Kidney epithelial cell (primary cell): Measurements from ENCODE around the gene FABP1. TPM values are rescaled to one million over a fixed set of nuclear protein-coding genes. Genes with fewer than 3 reads are reported as not detected.

Source experiments
- DNase-seq: peaks from one replicate; pipeline ENCODE4 v3.0.0-alpha.2; 2010; ENCODE audit warnings: low read depth
- H3K27me3 ChIP-seq: 2 replicates; pipeline ENCODE4 v1.6.0; 2011; ENCODE audit warnings: low read length; ENCODE audit not compliant: control insufficient read depth, insufficient read depth
- H3K36me3 ChIP-seq: 2 replicates; pipeline ENCODE4 v1.5.1; 2011; ENCODE audit warnings: low read length; ENCODE audit not compliant: control insufficient read depth, insufficient read depth
- H3K4me3 ChIP-seq: 2 replicates; pipeline ENCODE4 v1.5.1; 2011; ENCODE audit warnings: low read depth, mild to moderate bottlenecking, control low read depth, low read length
- CTCF ChIP-seq: IDR thresholded peaks from 2 replicates; pipeline ENCODE4 v1.5.1; 2011; ENCODE audit warnings: mild to moderate bottlenecking, moderate library complexity, low read length, control low read depth, inconsistent platforms; ENCODE audit not compliant: insufficient read depth, poor library complexity, severe bottlenecking
- total RNA-seq: library from RNA; depleted of rRNA; stranded (reverse); fragments of >200 nt; gene quantifications from 2 replicates; pipeline ENCODE4 v1.2.3, GENCODE V29; 2015

FABP1 gene
- total RNA-seq, 1 donor from 2014 or later = not detected

- DNase-seq = no peak
- no peak for TF ChIP-seq CTCF
- Histone ChIP-seq H3K4me3 (no peak overlapping the region), H3K36me3 (no peaks in the 10 kb centered on the region), H3K27me3 (no peaks in the 10 kb centered on the region)
These were observed 11.9 kb downstream of the FABP1 start for GRCh38 chr2:88115825-88116518.

GRCh38 chr2:88114889-88115288 lies 13.0 kb downstream of the FABP1 start:
- H3K4me3 ChIP-seq = no peak overlapping the region
- H3K27me3 ChIP-seq = no peaks in the 10 kb centered on the region
- no peak for TF ChIP-seq CTCF
- no peaks in the 10 kb centered on the region for H3K36me3 ChIP-seq
- DNase-seq = no peak

- no peak overlapping the region for H3K4me3 ChIP-seq
- TF ChIP-seq CTCF = no peak
- DNase-seq = no peak
- no peaks in the 10 kb centered on the region for H3K36me3 ChIP-seq
- no peaks in the 10 kb centered on the region for H3K27me3 ChIP-seq
These were observed 14.8 kb downstream of the FABP1 start for GRCh38 chr2:88113069-88113468.

- no peak overlapping the region for H3K4me3 ChIP-seq
- no peaks in the 10 kb centered on the region for H3K27me3 ChIP-seq
- no peaks in the 10 kb centered on the region for H3K36me3 ChIP-seq
- DNase-seq = no peak
- TF ChIP-seq CTCF = no peak
These were observed 17.0 kb downstream of the FABP1 start for GRCh38 chr2:88110830-88111229.

GRCh38 chr2:88108796-88109195 lies 19.1 kb downstream of the FABP1 start:
- TF ChIP-seq CTCF = no peak
- no peak for DNase-seq
- Histone ChIP-seq H3K27me3 (no peaks in the 10 kb centered on the region), H3K4me3 (no peak overlapping the region), H3K36me3 (no peaks in the 10 kb centered on the region)

- H3K27me3 ChIP-seq = no peaks in the 10 kb centered on the region
- no peak for DNase-seq
- no peak for TF ChIP-seq CTCF
- no peak overlapping the region for H3K4me3 ChIP-seq
- no peaks in the 10 kb centered on the region for H3K36me3 ChIP-seq
These were observed 27.4 kb downstream of the FABP1 start for GRCh38 chr2:88100489-88100858.
